A549 (cell line): ENCODE results near the gene OBSCN.

Experiments
- BHLHE40 ChIP-seq: IDR thresholded peaks from 2 replicates; pipeline ENCODE4 v1.6.1; 2012; ENCODE audit warnings: low read depth, low read length, inconsistent platforms
- CEBPB ChIP-seq, 2 experiments: fragments of >200 bp in 1 of 2; sonication (Bioruptor Twin) in 1 of 2; formaldehyde crosslinking in 1 of 2; IDR thresholded peaks; 2 replicates each; pipeline ENCODE4 v1.6.1; 2012 to 2016
- CTCF ChIP-seq: fragments of >200 bp; sonication (Bioruptor Twin); formaldehyde crosslinking; IDR thresholded peaks from 3 replicates; pipeline ENCODE4 v1.5.1; 2016
- EP300 ChIP-seq, 2 experiments: fragments of >200 bp; sonication (Bioruptor Twin); formaldehyde crosslinking; IDR thresholded peaks; 2 replicates in 1 of 2; 3 replicates in 1 of 2; pipeline ENCODE4 v1.6.1; 2016 to 2017
- GATA3 ChIP-seq: IDR thresholded peaks from 2 replicates; pipeline ENCODE4 v1.6.1; 2012; ENCODE audit warnings: borderline replicate concordance
- HMGXB4 ChIP-seq: fragments of 250-450 bp; sonication (Bioruptor Pico); IDR thresholded peaks from 2 replicates; pipeline ENCODE4 v1.5.0; 2021; ENCODE audit warnings: mild to moderate bottlenecking, moderate library complexity, borderline replicate concordance
- JUNB ChIP-seq: fragments of >200 bp; sonication (Bioruptor Twin); formaldehyde crosslinking; IDR thresholded peaks from 2 replicates; pipeline ENCODE4 v1.6.1; 2016
- KDM5A ChIP-seq: fragments of 200-600 bp; sonication (generic); IDR thresholded peaks from 2 replicates; pipeline ENCODE4 v1.6.1; 2016; ENCODE audit warnings: antibody characterized with exemption, mild to moderate bottlenecking
- POLR2A ChIP-seq: IDR thresholded peaks from 2 replicates; pipeline ENCODE4 v1.6.1; 2012; ENCODE audit warnings: mild to moderate bottlenecking, low read length
- RAD21 ChIP-seq, 2 experiments: fragments of >200 bp in 1 of 2; sonication (Bioruptor Twin) in 1 of 2; formaldehyde crosslinking in 1 of 2; IDR thresholded peaks in 1 of 2; conservative IDR thresholded peaks in 1 of 2; 2 replicates in 1 of 2; 3 replicates in 1 of 2; pipeline ENCODE4 v1.6.1; 2012 to 2018; ENCODE audit warnings: inconsistent platforms in 1 of 2
- RFX5 ChIP-seq: fragments of 450-650 bp; IDR thresholded peaks from 2 replicates; pipeline ENCODE4 v1.7.1; 2014; ENCODE audit warnings: antibody characterized with exemption, mild to moderate bottlenecking, moderate library complexity
- TF ChIP-seq, protein P1 (sequence below): fragments of >200 bp; sonication (Bioruptor Twin); formaldehyde crosslinking; IDR thresholded peaks from 3 replicates; pipeline ENCODE4 v1.6.1; 2016

DNA sequence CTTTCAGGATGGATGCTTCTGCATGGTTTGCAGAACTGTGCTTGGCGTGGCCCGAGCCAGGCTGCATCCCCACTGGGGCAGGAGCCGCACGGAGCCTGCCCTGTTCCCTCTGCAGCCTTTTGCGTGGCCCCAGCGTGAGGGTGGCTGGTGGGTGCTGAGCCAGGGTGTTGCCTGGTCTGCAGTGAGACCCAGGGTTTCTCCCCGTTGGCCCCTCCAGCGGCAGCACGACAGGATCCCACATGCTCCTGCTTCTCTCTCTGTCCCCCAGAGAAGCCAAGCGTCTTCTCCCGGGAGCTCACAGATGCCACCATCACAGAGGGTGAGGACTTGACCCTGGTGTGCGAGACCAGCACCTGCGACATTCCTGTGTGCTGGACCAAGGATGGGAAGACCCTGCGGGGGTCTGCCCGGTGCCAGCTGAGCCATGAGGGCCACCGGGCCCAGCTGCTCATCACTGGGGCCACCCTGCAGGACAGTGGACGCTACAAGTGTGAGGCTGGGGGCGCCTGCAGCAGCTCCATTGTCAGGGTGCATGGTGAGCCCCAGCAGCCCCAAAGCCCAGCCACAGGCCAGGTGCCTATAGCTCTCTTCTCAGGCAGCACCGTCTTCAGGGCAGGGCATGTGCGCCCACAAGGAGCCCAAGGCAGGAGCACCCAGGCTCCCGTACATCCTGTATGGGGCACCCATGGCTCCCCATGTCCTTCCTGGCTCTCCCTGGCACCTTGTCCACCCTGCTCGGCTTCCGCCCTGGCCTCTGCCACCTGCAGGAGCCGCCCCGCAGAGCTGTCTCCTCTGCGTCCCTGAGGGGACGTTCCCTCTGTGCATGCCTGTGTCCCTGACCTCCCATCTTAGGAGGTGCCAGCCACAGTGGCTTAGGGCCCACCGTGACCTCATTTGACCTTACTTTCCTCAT lies 78.9 kb downstream of the OBSCN start:
- TF ChIP-seq, protein P1, sequence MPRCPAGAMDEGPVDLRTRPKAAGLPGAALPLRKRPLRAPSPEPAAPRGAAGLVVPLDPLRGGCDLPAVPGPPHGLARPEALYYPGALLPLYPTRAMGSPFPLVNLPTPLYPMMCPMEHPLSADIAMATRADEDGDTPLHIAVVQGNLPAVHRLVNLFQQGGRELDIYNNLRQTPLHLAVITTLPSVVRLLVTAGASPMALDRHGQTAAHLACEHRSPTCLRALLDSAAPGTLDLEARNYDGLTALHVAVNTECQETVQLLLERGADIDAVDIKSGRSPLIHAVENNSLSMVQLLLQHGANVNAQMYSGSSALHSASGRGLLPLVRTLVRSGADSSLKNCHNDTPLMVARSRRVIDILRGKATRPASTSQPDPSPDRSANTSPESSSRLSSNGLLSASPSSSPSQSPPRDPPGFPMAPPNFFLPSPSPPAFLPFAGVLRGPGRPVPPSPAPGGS, result no peak
- no peak for TF ChIP-seq HMGXB4 (CRISPR knock-in tag)
- TF ChIP-seq CTCF, result no peak
- TF ChIP-seq POLR2A, result no peak
- TF ChIP-seq JUNB, result no peak
- no peak for TF ChIP-seq EP300 (IDR thresholded peaks at IDR 0.05)
- TF ChIP-seq RFX5, result no peak
- TF ChIP-seq GATA3, result no peak
- TF ChIP-seq BHLHE40, result no peak
- no peak for TF ChIP-seq KDM5A
- no peak for TF ChIP-seq RAD21 (conservative IDR thresholded peaks at IDR 0.05 in 1 of 2, IDR thresholded peaks at IDR 0.05 in 1 of 2)
- TF ChIP-seq CEBPB (IDR thresholded peaks at IDR 0.05), result no peak
